ENCODE results near the gene ERG28. TPM values are rescaled to one million over a fixed set of nuclear protein-coding genes. Genes with fewer than 3 reads are reported as not detected.

ERG28 gene
- total RNA-seq, 2 experiments from 2014 or later: 25.6 to 25.7 TPM

GRCh38 chr14:75690010-75690409 lies 29.3 kb upstream of the ERG28 start:
- intact Hi-C loops (cut with micrococcal nuclease): no loop called here
- Mint-ChIP-seq H3K36me3 (ENCODE audit: low read depth) (peaks cover 39% of the 10 kb centered on the region), H3K4me1 (ENCODE audit: low read depth) (peaks cover 6% of the 10 kb centered on the region), H3K9me3 (peaks cover 6% of the 10 kb centered on the region), H3K27ac (no peak overlapping the region), H3K4me3 (no peak overlapping the region), H3K27me3 (ENCODE audit: low read depth) (no peaks in the 10 kb centered on the region)
- CTCF ChIA-PET: no interaction called here
- DNase-seq: no peak

- CTCF ChIA-PET: no interaction called here
- no peak overlapping the region for H3K27ac Mint-ChIP-seq
- peaks cover 6% of the 10 kb centered on the region for H3K4me1 Mint-ChIP-seq (ENCODE audit: low read depth)
- intact Hi-C loops (cut with micrococcal nuclease): no loop called here
- H3K36me3 Mint-ChIP-seq (ENCODE audit: low read depth): peaks cover 34% of the 10 kb centered on the region
- DNase-seq: no peak
- peaks cover 1% of the 10 kb centered on the region for H3K9me3 Mint-ChIP-seq
- no peak overlapping the region for H3K4me3 Mint-ChIP-seq
- H3K27me3 Mint-ChIP-seq (ENCODE audit: low read depth): no peaks in the 10 kb centered on the region
Measured at GRCh38 chr14:75689012-75689411, 28.3 kb upstream of the ERG28 start.

- H3K9me3 Mint-ChIP-seq: no peaks in the 10 kb centered on the region
- H3K27me3 Mint-ChIP-seq (ENCODE audit: low read depth): no peaks in the 10 kb centered on the region
- H3K36me3 Mint-ChIP-seq (ENCODE audit: low read depth): peaks cover 27% of the 10 kb centered on the region
- intact Hi-C loops (cut with micrococcal nuclease): no loop called here
- H3K4me1 Mint-ChIP-seq (ENCODE audit: low read depth): peaks cover 6% of the 10 kb centered on the region
- H3K27ac Mint-ChIP-seq: no peak overlapping the region
- no peak for DNase-seq
- CTCF ChIA-PET: interaction anchor here (2.5 kb wide), 1 partner anchor 221 kb away, joined by 5 read pairs; no protein-coding TSS in a partner anchor
- H3K4me3 Mint-ChIP-seq: no peak overlapping the region
Measured at GRCh38 chr14:75685910-75686309, 25.2 kb upstream of the ERG28 start.

GRCh38 chr14:75675265-75675960 lies 14.7 kb upstream of the ERG28 start:
- Mint-ChIP-seq H3K27ac (no peak overlapping the region), H3K4me3 (no peak overlapping the region), H3K36me3 (ENCODE audit: low read depth) (peaks cover 21% of the 10 kb centered on the region), H3K27me3 (ENCODE audit: low read depth) (no peaks in the 10 kb centered on the region), H3K4me1 (ENCODE audit: low read depth) (peaks cover 12% of the 10 kb centered on the region), H3K9me3 (peaks cover 2% of the 10 kb centered on the region)
- CTCF ChIA-PET: interaction anchor here (1.0 kb wide), 1 partner anchor 22 kb away, joined by 3 read pairs; no protein-coding TSS in a partner anchor
- intact Hi-C loops (cut with micrococcal nuclease): no loop called here
- no peak for DNase-seq

GRCh38 chr14:75673345-75674035 lies 12.8 kb upstream of the ERG28 start:
- no peaks in the 10 kb centered on the region for H3K27me3 Mint-ChIP-seq (ENCODE audit: low read depth)
- H3K4me1 Mint-ChIP-seq (ENCODE audit: low read depth): peaks cover 12% of the 10 kb centered on the region
- H3K4me3 Mint-ChIP-seq: no peak overlapping the region
- intact Hi-C loops (cut with micrococcal nuclease): no loop called here
- peaks cover 2% of the 10 kb centered on the region for H3K9me3 Mint-ChIP-seq
- CTCF ChIA-PET: interaction anchor here (1.0 to 1.7 kb wide), 6 partner anchors 14 to 233 kb away, joined by 3 to 8 read pairs (median 3); no protein-coding TSS in a partner anchor
- DNase-seq: peak; percentile 12
- H3K27ac Mint-ChIP-seq: no peak overlapping the region
- peaks cover 36% of the 10 kb centered on the region for H3K36me3 Mint-ChIP-seq (ENCODE audit: low read depth)

GRCh38 chr14:75672605-75673192 lies 12.0 kb upstream of the ERG28 start:
- Mint-ChIP-seq H3K36me3 (ENCODE audit: low read depth) (peaks cover 36% of the 10 kb centered on the region), H3K4me1 (ENCODE audit: low read depth) (peaks cover 12% of the 10 kb centered on the region), H3K27ac (no peak overlapping the region), H3K9me3 (peaks cover 2% of the 10 kb centered on the region), H3K4me3 (no peak overlapping the region), H3K27me3 (ENCODE audit: low read depth) (no peaks in the 10 kb centered on the region)
- intact Hi-C loops (cut with micrococcal nuclease): no loop called here
- no peak for DNase-seq
- CTCF ChIA-PET: interaction anchor here (1.0 to 1.7 kb wide), 7 partner anchors 13 to 233 kb away, joined by 3 to 8 read pairs (median 3); no protein-coding TSS in a partner anchor

- Mint-ChIP-seq H3K27ac (no peak overlapping the region), H3K4me3 (no peak overlapping the region), H3K4me1 (ENCODE audit: low read depth) (no peaks in the 10 kb centered on the region), H3K9me3 (no peaks in the 10 kb centered on the region), H3K27me3 (ENCODE audit: low read depth) (no peaks in the 10 kb centered on the region), H3K36me3 (ENCODE audit: low read depth) (peaks cover 31% of the 10 kb centered on the region)
- CTCF ChIA-PET: interaction anchor here (1.0 kb wide), 1 partner anchor 239 kb away, joined by 4 read pairs; no protein-coding TSS in a partner anchor
- intact Hi-C loops (cut with micrococcal nuclease): no loop called here
- no peak for DNase-seq
Measured at GRCh38 chr14:75667099-75667765, 6.6 kb upstream of the ERG28 start.

GRCh38 chr14:75662966-75663365 lies 2.3 kb upstream of the ERG28 start:
- CTCF ChIA-PET: interaction anchor here (0.7 to 1.3 kb wide), 3 partner anchors 46 to 174 kb away, joined by 3 to 4 read pairs (median 3); no protein-coding TSS in a partner anchor
- H3K27me3 Mint-ChIP-seq (ENCODE audit: low read depth): no peaks in the 10 kb centered on the region
- H3K36me3 Mint-ChIP-seq (ENCODE audit: low read depth): peaks cover 12% of the 10 kb centered on the region
- no peak overlapping the region for H3K27ac Mint-ChIP-seq
- peaks cover 18% of the 10 kb centered on the region for H3K4me1 Mint-ChIP-seq (ENCODE audit: low read depth)
- intact Hi-C loops (cut with micrococcal nuclease): loop anchor here (5.0 kb wide), 1 partner anchor 489 kb away; the partner anchor contains the start of gene GPATCH2L
- H3K9me3 Mint-ChIP-seq: no peaks in the 10 kb centered on the region
- DNase-seq: no peak
- H3K4me3 Mint-ChIP-seq: peak overlapping the region; percentile 10

- Mint-ChIP-seq H3K27me3 (ENCODE audit: low read depth) (no peaks in the 10 kb centered on the region), H3K36me3 (ENCODE audit: low read depth) (peaks cover 11% of the 10 kb centered on the region), H3K9me3 (no peaks in the 10 kb centered on the region), H3K27ac (peak overlapping the region; percentile 98), H3K4me1 (ENCODE audit: low read depth) (peaks cover 18% of the 10 kb centered on the region), H3K4me3 (peak overlapping the region; percentile 100)
- DNase-seq: no peak
- intact Hi-C loops (cut with micrococcal nuclease): loop anchor here (1.0 to 5.0 kb wide), 7 partner anchors 151 to 659 kb away; partner anchors contain the start of genes EIF2B2, GPATCH2L and TMED10
- CTCF ChIA-PET: interaction anchor here (1.1 to 13.1 kb wide), 4 partner anchors 48 to 355 kb away, joined by 3 to 255 read pairs (median 5); partner anchors contain the start of gene FLVCR2
Measured at GRCh38 chr14:75661499-75661814, 781 bp upstream of the ERG28 start.

GRCh38 chr14:75660238-75660629 lies 442 bp downstream of the ERG28 start:
- H3K27ac Mint-ChIP-seq: peak overlapping the region; percentile 98
- H3K4me3 Mint-ChIP-seq: peak overlapping the region; percentile 100
- peaks cover 8% of the 10 kb centered on the region for H3K36me3 Mint-ChIP-seq (ENCODE audit: low read depth)
- intact Hi-C loops (cut with micrococcal nuclease): loop anchor here (1.0 to 5.0 kb wide), 7 partner anchors 118 to 533 kb away; partner anchors contain the start of genes BATF, GPATCH2L and NEK9
- DNase-seq: no peak
- peaks cover 18% of the 10 kb centered on the region for H3K4me1 Mint-ChIP-seq (ENCODE audit: low read depth)
- H3K9me3 Mint-ChIP-seq: no peaks in the 10 kb centered on the region
- no peaks in the 10 kb centered on the region for H3K27me3 Mint-ChIP-seq (ENCODE audit: low read depth)
- CTCF ChIA-PET: interaction anchor here (0.8 to 13.1 kb wide), 6 partner anchors 12 to 354 kb away, joined by 3 to 255 read pairs (median 4); partner anchors contain the start of genes BATF and FLVCR2

GRCh38 chr14:75658957-75659356 lies 1.7 kb downstream of the ERG28 start:
- Mint-ChIP-seq H3K36me3 (ENCODE audit: low read depth) (peaks cover 7% of the 10 kb centered on the region), H3K4me1 (ENCODE audit: low read depth) (peaks cover 19% of the 10 kb centered on the region)

More at GRCh38 chr14:75658957-75659356, 1.7 kb downstream of the ERG28 start:
- H3K9me3 Mint-ChIP-seq: no peaks in the 10 kb centered on the region
- no peak overlapping the region for H3K27ac Mint-ChIP-seq
- no peak overlapping the region for H3K4me3 Mint-ChIP-seq
- no peaks in the 10 kb centered on the region for H3K27me3 Mint-ChIP-seq (ENCODE audit: low read depth)
- CTCF ChIA-PET: interaction anchor here (0.5 to 13.1 kb wide), 2 partner anchors 83 to 780 kb away, joined by 3 to 255 read pairs; partner anchors contain the start of gene FLVCR2
- no peak for DNase-seq
- intact Hi-C loops (cut with micrococcal nuclease): loop anchor here (10.0 kb wide), 1 partner anchor 714 kb away; no protein-coding TSS in a partner anchor

All from activated naive CD4-positive, alpha-beta T cell treated with anti-CD3 and anti-CD28 coated beads for 36 hours (primary cell).